ENCODE measurements around the gene PPFIA2. TPM values are rescaled to one million over a fixed set of nuclear protein-coding genes. Genes with fewer than 3 reads are reported as not detected.

Gene PPFIA2
- total RNA-seq, 1 experiment from 2014 or later = not detected

- Histone ChIP-seq H3K9me3 (ENCODE audit: control insufficient read depth, insufficient read depth, low read depth, low read length) (no peaks in the 10 kb centered on the region), H3K27ac (ENCODE audit: low read length) (no peak overlapping the region), H3K4me1 (ENCODE audit: control insufficient read depth, insufficient read depth, low read length) (no peaks in the 10 kb centered on the region), H3K4me3 (ENCODE audit: low read depth in 2 of 2, low read length in 2 of 2) (no peak overlapping the region), H3K36me3 (ENCODE audit: control insufficient read depth, insufficient read depth, low read length) (no peaks in the 10 kb centered on the region), H3K27me3 (ENCODE audit: control insufficient read depth, insufficient read depth, low read length) (no peaks in the 10 kb centered on the region)
- intact Hi-C loops (cut with micrococcal nuclease; ENCODE audit: unreplicated experiment) (no loop called here), in situ Hi-C loops (cut with HindIII; ENCODE audit: low pct_unique_long_range_greater_than_20kb, low sequenced_read_pairs) (no loop called here)
- no peak for ATAC-seq
- no peak for DNase-seq (ENCODE audit: low read depth, low spot score)
- no TSS peak for BruUV-seq (replicated peaks)
- POLR2A ChIA-PET = no interaction called here
- no peak for TF ChIP-seq TCF7L2 (IDR thresholded peaks at IDR 0.05; ENCODE audit: low read depth, low read length)
- TF ChIP-seq SIN3A (IDR thresholded peaks at IDR 0.05; ENCODE audit: borderline replicate concordance, insufficient read depth, low read depth, low read length) = no peak
- no peak for TF ChIP-seq CTCF (IDR thresholded peaks at IDR 0.05)
- no peak for TF ChIP-seq REST (IDR thresholded peaks at IDR 0.05; ENCODE audit: insufficient read depth in 1 of 2, low read depth in 2 of 2, low read length in 1 of 2)
- no peak for TF ChIP-seq POLR2AphosphoS5 (IDR thresholded peaks at IDR 0.05; ENCODE audit: low read depth, low read length)
- CTCF ChIA-PET = no interaction called here
Observed at GRCh38 chr12:81572411-81572810, 186.7 kb downstream of the PPFIA2 start.

- in situ Hi-C loops (cut with HindIII; ENCODE audit: low pct_unique_long_range_greater_than_20kb, low sequenced_read_pairs) = no loop called here
- Histone ChIP-seq H3K4me1 (ENCODE audit: control insufficient read depth, insufficient read depth, low read length) (no peaks in the 10 kb centered on the region), H3K36me3 (ENCODE audit: control insufficient read depth, insufficient read depth, low read length) (no peaks in the 10 kb centered on the region), H3K4me3 (ENCODE audit: low read depth in 2 of 2, low read length in 2 of 2) (no peak overlapping the region), H3K9me3 (ENCODE audit: control insufficient read depth, insufficient read depth, low read depth, low read length) (no peaks in the 10 kb centered on the region), H3K27ac (ENCODE audit: low read length) (no peak overlapping the region), H3K27me3 (ENCODE audit: control insufficient read depth, insufficient read depth, low read length) (no peaks in the 10 kb centered on the region)
- ChIA-PET POLR2A (no interaction called here), CTCF (no interaction called here)
- BruUV-seq (replicated peaks) = no TSS peak
- no peak for DNase-seq (ENCODE audit: low read depth, low spot score)
- ATAC-seq = no peak
- intact Hi-C loops (cut with micrococcal nuclease; ENCODE audit: unreplicated experiment) = no loop called here
- TF ChIP-seq REST (IDR thresholded peaks at IDR 0.05; ENCODE audit: insufficient read depth in 1 of 2, low read depth in 2 of 2, low read length in 1 of 2) (no peak), CTCF (IDR thresholded peaks at IDR 0.05) (no peak), SIN3A (IDR thresholded peaks at IDR 0.05; ENCODE audit: borderline replicate concordance, insufficient read depth, low read depth, low read length) (no peak), POLR2AphosphoS5 (IDR thresholded peaks at IDR 0.05; ENCODE audit: low read depth, low read length) (no peak), TCF7L2 (IDR thresholded peaks at IDR 0.05; ENCODE audit: low read depth, low read length) (no peak)
Observed at GRCh38 chr12:81570234-81570633, 188.9 kb downstream of the PPFIA2 start.

Data from Panc1 (cell line).